Ishikawa (cell line): ENCODE measurements around the gene C14orf180.

ENCODE experiments used
- MAX ChIP-seq: IDR thresholded peaks from 2 replicates; pipeline ENCODE4 v1.6.1; 2012
- TAF1 ChIP-seq: IDR thresholded peaks from 2 replicates; pipeline ENCODE4 v1.6.1; 2012; ENCODE audit warnings: low read depth, mild to moderate bottlenecking

GRCh38 chr14:104576232-104576969, 3.2 kb upstream of the C14orf180 start:
- TF ChIP-seq MAX (no peak), TAF1 (no peak)
